Measurements from ENCODE around the gene SIPA1L2. TPM values are rescaled to one million over a fixed set of nuclear protein-coding genes. Genes with fewer than 3 reads are reported as not detected.
"Not testable (repeated sequence)": the region's sequence is repeated elsewhere in the genome, so short reads cannot be mapped to it uniquely, and the experiment has no call there.

Gene SIPA1L2
- total RNA-seq, 1 experiment from 2014 or later = 13.2 TPM

DNA sequence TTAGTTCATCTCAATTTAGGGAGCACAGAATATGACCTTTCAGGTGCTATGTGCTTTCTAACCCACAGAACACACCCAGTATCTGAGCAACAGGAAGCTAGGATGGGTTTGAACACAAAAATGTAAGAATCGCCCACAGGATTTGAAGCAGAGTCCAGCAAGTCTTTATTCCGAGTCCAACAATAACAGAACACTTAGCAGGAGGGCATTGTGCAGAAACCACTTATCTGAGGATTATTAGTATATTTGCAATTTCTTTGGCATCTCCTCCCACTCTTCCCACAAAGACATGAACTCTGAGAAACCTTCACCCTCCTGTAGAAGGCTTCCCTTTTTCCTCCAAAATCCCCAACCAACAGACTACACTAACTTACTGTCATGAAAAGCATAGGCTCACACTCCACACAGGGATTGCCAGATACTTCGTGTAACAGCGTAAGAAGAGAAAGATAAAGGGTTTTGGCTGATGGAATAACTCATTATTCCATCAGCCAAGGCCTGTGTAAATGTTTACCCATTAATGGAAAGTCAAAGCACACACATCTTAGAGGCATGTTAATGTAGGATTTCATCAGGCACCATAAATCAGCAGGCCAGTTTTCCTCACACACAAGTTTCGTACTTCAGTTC is 16.1 kb downstream of the SIPA1L2 start:
- BruUV-seq (replicated peaks) = no TSS peak
- Mint-ChIP-seq H3K36me3 (ENCODE audit: insufficient read depth, unreplicated experiment) (no peaks in the 10 kb centered on the region), H3K27ac (ENCODE audit: unreplicated experiment) (peak overlapping the region; percentile 6), H3K27me3 (ENCODE audit: insufficient read depth, unreplicated experiment) (no peaks in the 10 kb centered on the region), H3K4me3 (ENCODE audit: unreplicated experiment) (no peak overlapping the region), H3K9me3 (ENCODE audit: unreplicated experiment) (no peaks in the 10 kb centered on the region), H3K4me1 (ENCODE audit: low read depth, unreplicated experiment) (peaks cover 21% of the 10 kb centered on the region)
- intact Hi-C loops (cut with micrococcal nuclease; ENCODE audit: unreplicated experiment) = loop anchor here (5.0 kb wide), 1 partner anchor 57 kb away; no protein-coding TSS in a partner anchor
- TF ChIP-seq, protein P1, sequence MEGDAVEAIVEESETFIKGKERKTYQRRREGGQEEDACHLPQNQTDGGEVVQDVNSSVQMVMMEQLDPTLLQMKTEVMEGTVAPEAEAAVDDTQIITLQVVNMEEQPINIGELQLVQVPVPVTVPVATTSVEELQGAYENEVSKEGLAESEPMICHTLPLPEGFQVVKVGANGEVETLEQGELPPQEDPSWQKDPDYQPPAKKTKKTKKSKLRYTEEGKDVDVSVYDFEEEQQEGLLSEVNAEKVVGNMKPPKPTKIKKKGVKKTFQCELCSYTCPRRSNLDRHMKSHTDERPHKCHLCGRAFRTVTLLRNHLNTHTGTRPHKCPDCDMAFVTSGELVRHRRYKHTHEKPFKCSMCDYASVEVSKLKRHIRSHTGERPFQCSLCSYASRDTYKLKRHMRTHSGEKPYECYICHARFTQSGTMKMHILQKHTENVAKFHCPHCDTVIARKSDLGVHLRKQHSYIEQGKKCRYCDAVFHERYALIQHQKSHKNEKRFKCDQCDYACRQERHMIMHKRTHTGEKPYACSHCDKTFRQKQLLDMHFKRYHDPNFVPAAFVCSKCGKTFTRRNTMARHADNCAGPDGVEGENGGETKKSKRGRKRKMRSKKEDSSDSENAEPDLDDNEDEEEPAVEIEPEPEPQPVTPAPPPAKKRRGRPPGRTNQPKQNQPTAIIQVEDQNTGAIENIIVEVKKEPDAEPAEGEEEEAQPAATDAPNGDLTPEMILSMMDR (IDR thresholded peaks at IDR 0.05; ENCODE audit: insufficient read depth in 1 of 2, low read depth in 1 of 2, low read length in 1 of 2, severe bottlenecking in 1 of 2, unreplicated experiment in 1 of 2) = no peak
- ChIA-PET POLR2A (interaction anchor here (0.5 kb wide), 1 partner anchor 57 kb away, joined by 4 read pairs; no protein-coding TSS in a partner anchor), CTCF (no interaction called here)
- H3K4me1 ChIP-seq = peaks cover 14% of the 10 kb centered on the region; the same call in 1 of the 2 replicates
- no peak overlapping the region for H3K4me3 ChIP-seq (ENCODE audit: low read depth, low read length)
- no peaks in the 10 kb centered on the region for H3K9me3 ChIP-seq
- no peaks in the 10 kb centered on the region for H3K36me3 ChIP-seq (ENCODE audit: control insufficient read depth, insufficient read depth, low read length)
- no peaks in the 10 kb centered on the region for H3K27me3 ChIP-seq (replicated peaks; ENCODE audit: control insufficient read depth, insufficient read depth, low read length)
- peak in 1 of 2 experiments; percentile 16 for DNase-seq

DNA sequence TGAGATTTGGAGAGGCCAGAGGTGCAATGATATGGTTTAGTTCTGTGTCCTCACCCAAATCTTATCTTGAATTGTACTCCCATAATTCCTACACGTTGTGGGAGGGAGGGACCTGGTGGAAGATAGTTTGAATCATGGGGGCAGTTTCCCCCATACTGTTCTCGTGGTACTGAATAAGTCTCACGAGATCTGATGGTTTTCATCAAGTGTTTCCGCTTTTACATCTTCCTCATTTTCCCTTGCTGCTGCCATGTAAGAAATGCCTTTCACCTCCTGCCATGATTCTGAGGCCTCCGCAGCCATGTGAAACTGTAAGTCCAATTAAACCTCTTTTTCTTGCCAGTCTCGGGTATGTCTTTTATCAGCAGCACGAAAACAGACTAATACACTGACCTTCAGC is 17.1 kb downstream of the SIPA1L2 start:
- H3K27me3 Mint-ChIP-seq (ENCODE audit: insufficient read depth, unreplicated experiment); CTCF ChIA-PET; H3K4me3 Mint-ChIP-seq (ENCODE audit: unreplicated experiment); BruUV-seq (replicated peaks); DNase-seq; H3K4me3 ChIP-seq (ENCODE audit: low read depth, low read length); H3K9me3 Mint-ChIP-seq (ENCODE audit: unreplicated experiment); H3K36me3 ChIP-seq (ENCODE audit: control insufficient read depth, insufficient read depth, low read length); H3K36me3 Mint-ChIP-seq (ENCODE audit: insufficient read depth, unreplicated experiment); H3K9me3 ChIP-seq; H3K27me3 ChIP-seq (replicated peaks; ENCODE audit: control insufficient read depth, insufficient read depth, low read length); H3K27ac Mint-ChIP-seq (ENCODE audit: unreplicated experiment); POLR2A ChIA-PET: not testable (repeated sequence)
- peaks cover 21% of the 10 kb centered on the region for H3K4me1 Mint-ChIP-seq (ENCODE audit: low read depth, unreplicated experiment)
- H3K4me1 ChIP-seq = peaks cover 14% of the 10 kb centered on the region; the same call in 1 of the 2 replicates
- intact Hi-C loops (cut with micrococcal nuclease; ENCODE audit: unreplicated experiment) = loop anchor here (5.0 kb wide), 1 partner anchor 56 kb away; no protein-coding TSS in a partner anchor

DNA sequence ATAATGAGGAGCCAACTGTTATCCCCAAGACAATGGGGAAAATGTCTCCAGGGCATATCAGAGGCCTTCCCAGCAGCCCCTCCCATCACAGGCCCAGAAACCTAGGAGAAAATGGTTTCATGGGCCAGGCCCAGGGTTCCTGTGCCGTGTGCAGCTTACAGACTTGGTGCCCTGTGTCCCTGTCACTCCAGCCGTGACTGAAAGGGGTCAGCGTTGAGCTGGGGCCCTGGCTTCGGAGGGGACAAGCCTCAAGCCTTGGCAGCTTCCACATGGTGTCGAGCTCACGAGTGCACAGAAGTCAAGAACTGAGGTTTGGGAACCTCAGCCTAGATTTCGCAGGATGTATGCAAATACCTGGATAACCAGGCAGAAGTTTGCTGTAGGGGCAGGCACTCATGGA is 18.1 kb downstream of the SIPA1L2 start:
- no peak overlapping the region for H3K27ac Mint-ChIP-seq (ENCODE audit: unreplicated experiment)
- peaks cover 14% of the 10 kb centered on the region; the same call in 1 of the 2 replicates for H3K4me1 ChIP-seq
- TF ChIP-seq, protein P1 (IDR thresholded peaks at IDR 0.05; ENCODE audit: insufficient read depth in 1 of 2, low read depth in 1 of 2, low read length in 1 of 2, severe bottlenecking in 1 of 2, unreplicated experiment in 1 of 2) = no peak
- no peaks in the 10 kb centered on the region for H3K9me3 ChIP-seq
- intact Hi-C loops (cut with micrococcal nuclease; ENCODE audit: unreplicated experiment) = loop anchor here (5.0 kb wide), 1 partner anchor 55 kb away; no protein-coding TSS in a partner anchor
- H3K9me3 Mint-ChIP-seq (ENCODE audit: unreplicated experiment) = no peaks in the 10 kb centered on the region
- no peak overlapping the region for H3K4me3 ChIP-seq (ENCODE audit: low read depth, low read length)
- peaks cover 21% of the 10 kb centered on the region for H3K4me1 Mint-ChIP-seq (ENCODE audit: low read depth, unreplicated experiment)
- no peak overlapping the region for H3K4me3 Mint-ChIP-seq (ENCODE audit: unreplicated experiment)
- H3K36me3 ChIP-seq (ENCODE audit: control insufficient read depth, insufficient read depth, low read length) = no peaks in the 10 kb centered on the region
- no peaks in the 10 kb centered on the region for H3K27me3 ChIP-seq (replicated peaks; ENCODE audit: control insufficient read depth, insufficient read depth, low read length)
- H3K27me3 Mint-ChIP-seq (ENCODE audit: insufficient read depth, unreplicated experiment) = no peaks in the 10 kb centered on the region
- ChIA-PET POLR2A (no interaction called here), CTCF (no interaction called here)
- BruUV-seq (replicated peaks) = no TSS peak
- H3K36me3 Mint-ChIP-seq (ENCODE audit: insufficient read depth, unreplicated experiment) = no peaks in the 10 kb centered on the region
- no peak for DNase-seq

DNA sequence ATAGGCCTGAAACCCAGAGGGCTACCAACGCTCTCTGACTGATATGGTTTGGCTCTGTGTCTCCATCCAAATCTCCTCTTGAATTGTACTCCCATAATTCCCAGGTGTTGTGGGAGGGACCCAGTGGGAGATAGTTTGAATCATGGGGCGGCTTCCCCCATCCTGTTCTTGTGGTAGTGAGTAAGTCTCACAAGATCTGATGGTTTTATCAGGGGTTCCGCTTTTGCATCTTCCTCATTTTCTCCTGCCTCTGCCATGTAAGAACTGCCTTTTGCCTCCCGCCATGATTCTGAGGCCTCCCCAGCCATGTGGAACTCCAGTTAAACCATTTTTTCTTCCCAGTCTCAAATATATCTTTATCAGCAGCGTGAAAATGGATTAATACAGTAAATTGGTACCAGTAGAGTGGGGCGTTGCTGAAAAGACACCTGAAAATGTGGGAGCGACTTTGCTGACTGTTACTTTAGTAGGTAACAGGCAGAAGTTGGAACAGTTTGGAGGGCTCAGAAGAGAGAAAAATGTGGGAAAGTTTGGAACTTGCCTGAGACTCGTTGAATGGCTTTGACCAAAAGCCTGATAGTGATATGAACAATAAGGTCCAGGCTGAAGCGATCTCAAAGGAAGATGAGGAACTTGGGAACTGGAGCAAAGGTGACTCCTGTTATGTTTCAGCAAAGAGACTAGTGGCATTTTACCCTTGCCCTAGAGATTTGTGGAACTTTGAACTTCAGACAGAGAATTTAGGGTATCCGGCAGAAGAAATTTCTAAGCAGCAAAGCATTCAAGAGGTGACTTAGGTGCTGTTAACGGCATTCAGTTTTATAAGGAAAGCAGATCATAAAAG is 18.8 kb downstream of the SIPA1L2 start:
- CTCF ChIA-PET; BruUV-seq (replicated peaks); H3K9me3 ChIP-seq; H3K9me3 Mint-ChIP-seq (ENCODE audit: unreplicated experiment); DNase-seq; H3K27ac Mint-ChIP-seq (ENCODE audit: unreplicated experiment); H3K36me3 ChIP-seq (ENCODE audit: control insufficient read depth, insufficient read depth, low read length); H3K27me3 ChIP-seq (replicated peaks; ENCODE audit: control insufficient read depth, insufficient read depth, low read length); POLR2A ChIA-PET; H3K36me3 Mint-ChIP-seq (ENCODE audit: insufficient read depth, unreplicated experiment); H3K4me3 ChIP-seq (ENCODE audit: low read depth, low read length); H3K4me3 Mint-ChIP-seq (ENCODE audit: unreplicated experiment); H3K27me3 Mint-ChIP-seq (ENCODE audit: insufficient read depth, unreplicated experiment): not testable (repeated sequence)
- peaks cover 14% of the 10 kb centered on the region; the same call in 1 of the 2 replicates for H3K4me1 ChIP-seq
- intact Hi-C loops (cut with micrococcal nuclease; ENCODE audit: unreplicated experiment) = loop anchor here (5.0 kb wide), 1 partner anchor 54 kb away; no protein-coding TSS in a partner anchor
- peaks cover 21% of the 10 kb centered on the region for H3K4me1 Mint-ChIP-seq (ENCODE audit: low read depth, unreplicated experiment)

Measured in Caco-2 (cell line).